Stimulated activated CD4-positive, alpha-beta T cell treated with anti-CD3 and anti-CD28 coated beads, Interleukin-1b, Interleukin-23, amount 100 ng/mL, for 48 hours (primary cell): ENCODE measurements around the gene PCDH19.
"Not testable (repeated sequence)": the region's sequence is repeated elsewhere in the genome, so short reads cannot be mapped to it uniquely, and the experiment has no call there.

Experiments
- DNase-seq: peaks from one replicate; pipeline ENCODE4 v3.0.0-alpha.2; 2020

PCDH19 gene, protein sequence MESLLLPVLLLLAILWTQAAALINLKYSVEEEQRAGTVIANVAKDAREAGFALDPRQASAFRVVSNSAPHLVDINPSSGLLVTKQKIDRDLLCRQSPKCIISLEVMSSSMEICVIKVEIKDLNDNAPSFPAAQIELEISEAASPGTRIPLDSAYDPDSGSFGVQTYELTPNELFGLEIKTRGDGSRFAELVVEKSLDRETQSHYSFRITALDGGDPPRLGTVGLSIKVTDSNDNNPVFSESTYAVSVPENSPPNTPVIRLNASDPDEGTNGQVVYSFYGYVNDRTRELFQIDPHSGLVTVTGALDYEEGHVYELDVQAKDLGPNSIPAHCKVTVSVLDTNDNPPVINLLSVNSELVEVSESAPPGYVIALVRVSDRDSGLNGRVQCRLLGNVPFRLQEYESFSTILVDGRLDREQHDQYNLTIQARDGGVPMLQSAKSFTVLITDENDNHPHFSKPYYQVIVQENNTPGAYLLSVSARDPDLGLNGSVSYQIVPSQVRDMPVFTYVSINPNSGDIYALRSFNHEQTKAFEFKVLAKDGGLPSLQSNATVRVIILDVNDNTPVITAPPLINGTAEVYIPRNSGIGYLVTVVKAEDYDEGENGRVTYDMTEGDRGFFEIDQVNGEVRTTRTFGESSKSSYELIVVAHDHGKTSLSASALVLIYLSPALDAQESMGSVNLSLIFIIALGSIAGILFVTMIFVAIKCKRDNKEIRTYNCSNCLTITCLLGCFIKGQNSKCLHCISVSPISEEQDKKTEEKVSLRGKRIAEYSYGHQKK (N-terminal part only)

DNA sequence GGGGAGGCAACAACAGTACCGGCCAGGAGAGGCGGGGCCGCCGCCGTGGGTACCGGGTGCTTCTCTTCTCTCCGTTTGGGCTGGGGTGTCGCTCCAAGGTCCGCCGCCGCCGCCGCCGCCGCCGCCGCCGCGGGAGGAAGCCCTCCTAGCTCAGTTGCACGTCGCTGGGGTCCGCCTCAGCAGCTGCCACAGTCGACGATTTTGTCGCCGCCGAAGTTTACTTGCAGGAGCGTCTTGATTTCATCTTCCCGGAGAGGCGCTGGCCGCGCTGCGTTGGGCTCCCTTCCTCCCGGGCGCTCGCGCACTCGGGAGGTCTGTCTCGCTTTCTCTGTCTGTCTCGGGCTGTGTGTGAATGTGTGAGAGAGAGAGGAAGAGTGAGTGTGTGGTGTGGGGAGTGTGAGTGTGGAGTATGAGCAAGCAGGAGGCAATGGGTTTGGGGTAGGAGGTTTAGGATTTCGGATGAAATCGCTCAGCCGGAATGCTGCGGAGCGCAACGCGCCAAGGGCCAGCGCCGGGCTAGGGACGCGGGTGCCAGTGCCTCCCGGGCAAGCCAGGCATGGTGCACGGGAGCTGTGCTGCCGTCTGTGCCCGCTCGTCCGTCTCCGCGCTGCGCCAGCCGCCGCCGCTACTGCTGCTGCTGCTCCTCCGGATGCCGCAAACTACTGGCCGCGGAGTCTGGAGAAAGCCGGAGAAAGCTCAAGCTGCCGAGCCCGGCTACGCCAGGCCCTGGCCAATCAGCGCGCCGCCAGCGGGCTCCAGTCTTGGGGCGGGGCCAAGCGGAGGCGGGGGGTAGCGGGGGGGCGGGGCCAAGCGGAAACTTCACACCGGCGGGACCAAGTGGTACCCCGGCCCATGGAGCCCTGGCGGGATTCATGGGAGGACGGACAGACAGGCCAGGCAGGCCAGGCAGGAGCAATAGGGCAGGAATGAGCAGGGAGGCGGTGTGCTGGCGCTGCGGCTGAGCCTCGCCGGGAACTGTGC, at the start of gene PCDH19:
Gene PCDH19 (minus strand): TSS at position 664 of the 981 bp plus-strand sequence. CDS start 1,676 bp downstream, outside the sequence.
- DNase-seq: peak; percentile 53

DNA sequence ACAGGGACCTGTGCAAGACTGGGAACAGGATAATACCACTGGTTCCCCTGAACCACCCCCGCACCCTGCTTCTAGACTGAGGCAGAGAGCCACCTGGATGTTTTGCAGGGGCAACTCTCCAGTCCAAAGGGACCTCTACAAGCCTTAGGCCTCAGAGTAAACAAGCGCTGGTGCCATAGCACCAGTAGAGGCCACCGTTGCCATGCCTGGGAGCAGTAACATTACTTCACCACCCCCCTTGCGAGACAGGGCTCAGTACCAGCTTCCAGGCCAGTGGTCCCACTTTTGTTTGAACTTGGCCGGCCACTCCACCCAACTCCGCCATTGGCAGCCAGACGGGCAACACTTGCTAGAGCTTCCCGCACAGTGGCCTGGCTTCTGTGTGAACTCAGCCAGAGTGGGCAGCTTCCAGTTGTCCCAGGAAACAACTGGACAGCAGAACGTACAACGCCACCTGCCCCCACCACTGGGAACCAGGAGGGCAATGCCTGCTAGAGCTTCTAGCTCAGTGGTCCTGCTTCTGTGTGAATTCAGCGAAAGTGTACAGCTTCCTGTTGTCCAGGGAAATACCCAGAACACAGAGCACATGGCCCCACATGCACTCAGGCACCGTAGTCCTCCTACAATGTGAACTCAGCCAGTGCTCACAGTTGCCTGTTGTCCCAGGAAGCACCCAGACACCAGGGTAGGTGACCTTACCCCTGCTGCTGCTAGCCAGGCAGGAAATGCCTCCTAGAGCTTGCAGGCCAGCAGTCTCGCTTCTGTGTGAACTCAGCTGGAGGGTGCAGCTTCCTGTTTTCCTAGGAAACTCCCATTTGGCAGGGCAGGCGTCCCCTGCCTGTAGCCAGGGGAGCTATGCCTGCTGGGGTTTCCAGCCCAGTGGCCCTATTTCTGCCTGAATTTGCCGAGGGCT, 39.9 kb upstream of the PCDH19 start:
- no peak for DNase-seq

DNA sequence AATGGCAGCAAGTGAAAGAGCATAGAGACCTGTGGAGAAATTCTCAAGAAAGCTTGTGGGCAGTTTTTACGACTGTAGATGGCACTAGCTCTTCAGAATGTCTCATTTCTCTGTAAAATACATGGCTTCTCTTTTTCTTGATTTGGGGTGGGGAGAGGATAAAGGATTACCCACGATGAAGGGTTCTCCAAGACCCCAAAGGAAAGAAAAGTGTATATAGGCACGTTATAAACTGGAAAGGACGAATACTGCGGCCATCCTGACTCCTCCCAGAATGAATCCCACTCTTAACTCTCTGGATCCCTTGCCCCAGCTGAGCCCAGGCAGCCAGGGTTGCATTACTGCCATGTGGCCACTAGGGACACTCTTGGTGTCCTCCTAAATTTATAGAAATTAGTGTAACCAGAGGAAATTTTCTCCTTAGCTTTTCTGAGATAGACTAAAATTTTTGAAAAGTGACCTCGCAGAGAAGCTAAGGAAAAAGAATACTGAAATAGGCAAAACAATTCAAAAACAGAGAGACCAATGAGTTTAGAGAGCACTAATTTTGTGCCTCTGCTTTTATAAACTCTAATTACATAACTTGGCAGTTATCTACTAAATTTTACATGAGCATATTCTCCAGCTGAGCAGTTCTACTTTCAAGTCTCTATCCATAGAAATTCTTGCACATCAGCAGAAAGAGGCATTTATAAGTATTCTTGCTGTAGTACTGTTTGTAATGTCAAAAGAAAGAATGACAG, 37.8 kb upstream of the PCDH19 start:
- no peak for DNase-seq

DNA sequence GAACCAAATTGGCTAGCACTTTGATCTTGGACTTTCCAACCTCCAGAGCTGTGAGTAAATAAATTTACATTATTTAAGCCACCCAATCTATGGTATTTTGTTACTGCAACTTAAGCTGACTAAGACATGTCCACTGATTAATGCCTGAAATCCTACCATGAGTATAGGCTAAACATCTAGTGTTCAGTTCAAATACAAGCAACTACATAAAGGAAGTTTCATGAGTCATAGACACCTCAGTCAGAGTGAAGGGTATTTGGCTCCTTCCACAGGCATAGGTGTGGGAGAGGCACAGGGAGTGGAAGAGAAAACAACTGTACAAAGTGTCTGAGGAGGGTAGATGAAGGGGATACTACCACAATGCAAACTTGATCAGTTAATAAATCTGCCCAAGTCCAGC, 35.5 kb upstream of the PCDH19 start:
- no peak for DNase-seq

DNA sequence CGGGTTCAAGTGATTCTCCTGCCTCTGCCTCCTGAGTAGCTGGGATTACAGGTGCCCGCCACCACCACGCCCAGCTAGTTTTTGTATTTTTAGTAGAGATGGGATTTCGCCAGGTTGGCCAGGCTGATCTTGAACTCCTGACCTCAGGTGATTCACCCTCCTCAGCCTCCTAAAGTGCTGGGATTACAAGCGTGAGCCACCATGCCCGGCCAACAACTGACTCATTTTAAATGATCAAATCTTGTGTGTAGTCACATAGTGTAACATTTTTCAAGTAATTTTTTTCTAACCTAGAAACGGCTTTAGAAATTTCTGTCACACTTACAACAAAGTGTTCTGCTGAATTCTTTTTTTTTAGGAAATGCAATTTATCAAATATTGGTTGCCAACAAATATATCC, 31.2 kb upstream of the PCDH19 start:
- not testable (repeated sequence) for DNase-seq

DNA sequence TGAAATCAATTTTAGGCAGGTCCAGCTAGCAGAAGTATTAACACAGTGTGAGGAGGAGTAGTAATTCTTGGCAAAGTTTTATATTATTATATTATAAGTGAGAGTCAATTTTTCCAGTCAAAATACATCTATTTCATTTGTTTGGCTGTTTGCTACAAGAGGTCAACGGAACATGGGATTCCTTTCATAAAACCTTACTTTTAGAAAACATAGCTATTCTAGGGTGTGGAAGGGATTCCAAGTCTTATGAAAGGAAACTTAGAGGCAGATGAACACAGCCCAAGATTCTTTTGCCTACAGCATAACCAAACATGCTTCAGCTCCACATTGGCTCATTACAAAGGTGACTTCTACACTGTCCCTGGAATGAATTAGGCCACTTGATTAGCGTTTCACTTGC, 29.9 kb upstream of the PCDH19 start:
- no peak for DNase-seq

DNA sequence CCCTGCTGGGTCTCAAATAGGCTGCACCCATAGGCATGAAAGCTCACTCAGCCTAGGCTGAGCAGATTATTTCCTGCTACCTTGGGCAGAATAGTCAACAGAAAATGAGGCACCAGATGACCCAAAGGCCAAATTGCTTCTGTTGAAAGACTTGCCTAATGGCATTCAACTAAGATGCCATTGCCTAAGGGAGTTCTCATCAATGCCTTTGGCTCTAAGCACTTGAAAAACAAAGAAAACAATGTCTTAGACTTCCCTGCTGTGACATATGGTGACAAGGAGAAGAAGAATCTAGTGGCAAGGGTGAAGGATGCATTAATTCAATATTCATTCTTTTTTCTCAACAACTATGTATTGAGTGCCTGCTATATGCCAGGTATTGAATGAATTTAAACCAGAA, 25.7 kb upstream of the PCDH19 start:
- DNase-seq: no peak

DNA sequence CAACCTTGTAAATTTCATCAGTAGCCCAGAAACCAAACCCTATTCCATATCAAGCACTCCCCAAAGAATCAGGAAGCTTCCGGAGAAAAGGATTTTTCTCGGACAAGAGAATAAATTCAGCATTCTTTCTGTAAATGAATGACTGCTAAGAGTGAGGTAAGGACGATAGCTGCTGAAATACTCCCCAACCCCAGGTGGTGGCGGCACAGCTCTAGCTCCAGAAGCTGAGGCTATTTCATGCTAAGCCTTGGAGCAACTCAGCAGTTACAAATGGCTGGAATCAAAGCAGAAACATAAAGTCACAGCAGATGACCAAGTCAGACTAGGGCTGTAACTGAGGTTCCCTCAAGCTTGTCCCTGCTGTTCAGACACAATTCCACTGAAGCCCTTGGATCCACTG, 13.9 kb upstream of the PCDH19 start:
- no peak for DNase-seq

DNA sequence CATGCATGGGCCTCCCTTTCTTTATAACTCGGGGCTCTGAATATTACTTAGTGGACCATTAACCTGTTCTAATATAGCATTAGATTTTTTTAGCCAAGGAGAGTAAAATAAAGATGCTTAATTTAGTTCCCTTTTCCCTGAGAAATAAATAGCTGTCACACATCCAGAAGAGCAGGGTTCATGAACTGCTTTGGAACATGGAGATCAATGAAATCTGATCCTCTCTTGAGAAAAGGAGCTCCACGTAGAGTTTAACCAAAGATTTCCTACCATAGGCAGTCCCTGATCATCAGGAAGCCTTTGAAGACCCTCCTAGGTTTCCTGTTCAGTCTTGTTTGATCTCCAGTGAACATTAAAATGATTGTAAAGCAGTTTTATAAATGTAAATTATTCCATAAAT, 8.5 kb upstream of the PCDH19 start:
- no peak for DNase-seq

DNA sequence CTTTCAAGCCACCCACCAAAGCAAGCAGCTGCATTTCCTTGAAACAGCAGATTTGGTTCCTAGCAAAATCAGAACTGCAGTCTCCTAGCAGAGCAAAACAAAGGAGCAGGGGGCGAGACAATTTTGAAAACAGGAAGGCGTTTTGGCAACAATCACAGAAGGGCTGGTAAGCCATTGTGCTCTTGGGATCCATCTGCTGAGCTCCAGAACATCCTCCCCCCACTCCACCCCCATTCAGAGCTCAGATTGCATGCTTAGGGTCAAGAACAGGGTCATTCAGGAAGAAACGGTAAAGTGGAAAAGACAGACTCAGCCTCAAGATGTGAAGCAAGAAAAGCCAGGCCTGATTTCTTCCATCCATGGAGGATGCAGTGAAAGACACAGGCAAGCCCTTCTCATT, 7.6 kb upstream of the PCDH19 start:
- DNase-seq: no peak

DNA sequence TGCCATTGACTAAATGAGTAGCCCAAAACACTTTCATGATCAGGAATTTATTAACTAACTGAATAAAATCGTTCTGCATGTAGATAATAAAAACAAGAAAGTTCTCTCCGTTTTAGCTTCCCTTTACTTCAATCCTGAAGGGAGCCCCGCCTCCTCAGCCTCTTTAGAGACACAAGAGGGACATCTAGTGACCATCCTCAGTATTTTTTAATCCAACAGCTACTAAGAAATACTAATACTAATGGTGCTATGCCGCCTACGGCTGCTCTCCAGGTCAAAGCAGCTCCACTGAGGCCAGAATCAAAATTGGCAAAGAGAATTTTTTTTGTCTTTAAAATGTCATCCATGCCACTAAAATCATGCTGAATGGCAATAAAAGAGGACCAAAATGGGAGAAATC, 3.2 kb upstream of the PCDH19 start:
- DNase-seq: no peak

DNA sequence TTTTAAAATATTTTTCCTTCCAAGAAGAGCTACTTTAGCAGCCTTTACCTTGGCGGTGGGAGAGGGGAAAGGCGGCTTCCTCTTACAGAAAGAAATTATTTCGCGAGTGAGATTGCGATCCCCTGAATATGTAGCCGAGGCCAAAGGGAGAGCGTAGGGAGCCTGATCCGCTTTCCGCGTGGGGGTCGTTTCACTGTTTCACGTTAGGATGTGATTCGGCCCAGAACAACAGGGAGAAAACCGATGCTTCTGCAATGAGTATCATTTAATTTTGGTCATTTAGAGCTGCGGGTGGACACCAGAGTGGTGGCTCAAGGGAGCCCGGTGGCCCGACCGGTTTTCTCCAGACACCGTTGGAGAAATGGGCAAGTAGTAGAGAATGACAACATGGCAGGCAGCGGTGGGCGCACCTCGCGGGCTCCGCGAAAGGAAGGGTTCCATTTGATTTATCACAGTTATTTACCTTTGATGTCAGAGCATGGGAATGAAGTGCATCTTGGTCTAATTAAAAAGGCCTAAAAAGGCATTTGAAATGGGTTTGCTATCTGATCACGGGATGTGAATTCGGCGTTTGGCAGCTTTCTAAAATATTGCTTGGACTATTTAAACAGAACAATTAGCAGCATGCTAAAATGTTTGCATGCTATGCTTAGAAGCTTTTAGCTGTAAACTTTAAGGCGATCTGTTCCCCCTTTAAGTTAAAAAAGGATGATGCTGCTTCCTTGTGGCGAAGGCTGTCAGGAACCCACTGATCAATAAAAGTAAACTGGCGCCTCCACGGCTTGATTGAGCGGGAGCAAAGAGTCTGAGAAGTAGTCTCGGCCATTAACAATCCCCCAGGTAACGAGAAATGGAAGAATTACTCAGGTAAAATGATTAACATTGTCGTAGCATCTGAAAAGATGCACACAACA, 2.0 kb upstream of the PCDH19 start:
- no peak for DNase-seq

DNA sequence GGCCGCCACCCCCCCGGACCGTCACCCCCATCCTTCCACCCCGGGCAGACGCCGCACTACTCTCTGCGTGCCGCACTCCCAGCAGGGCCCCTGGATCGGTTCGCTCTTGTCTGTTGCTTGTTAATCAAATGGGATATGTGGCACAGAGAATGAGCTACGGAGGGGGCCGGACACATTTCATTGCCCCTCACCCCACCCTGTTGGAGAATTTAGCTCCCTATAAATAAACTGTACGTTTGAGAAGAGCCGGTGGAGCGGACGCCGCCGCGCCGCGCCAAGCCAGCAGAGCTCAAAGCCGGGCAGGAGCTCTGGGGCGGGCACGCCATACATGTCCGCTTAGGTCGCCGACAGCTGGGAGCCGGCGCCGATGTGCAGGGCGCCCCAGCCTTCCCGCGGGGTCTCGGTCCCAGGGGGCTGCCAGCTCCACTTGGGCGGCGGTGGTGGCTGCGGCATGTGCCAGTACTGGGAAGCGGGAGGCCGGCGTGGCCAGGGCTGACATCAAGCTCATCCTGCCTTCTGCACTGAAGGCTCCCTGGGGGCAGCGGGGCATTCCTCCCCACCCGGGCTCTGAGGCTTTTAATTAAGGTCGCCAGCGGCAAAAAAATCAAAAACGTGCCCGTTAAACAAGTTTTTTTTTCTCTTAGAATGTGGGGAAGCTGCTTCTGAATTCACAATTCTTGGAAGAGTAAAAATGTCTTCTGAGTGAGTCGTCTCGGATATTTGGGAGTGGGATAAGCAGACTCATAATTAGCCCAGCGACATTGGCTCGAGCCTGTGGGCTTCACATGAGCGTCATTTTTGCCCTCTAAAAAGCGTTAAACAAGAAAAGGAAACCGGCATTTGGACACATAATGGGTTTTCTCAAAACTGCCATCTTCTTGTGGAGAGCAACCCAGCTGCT, 1.1 kb upstream of the PCDH19 start:
- no peak for DNase-seq

DNA sequence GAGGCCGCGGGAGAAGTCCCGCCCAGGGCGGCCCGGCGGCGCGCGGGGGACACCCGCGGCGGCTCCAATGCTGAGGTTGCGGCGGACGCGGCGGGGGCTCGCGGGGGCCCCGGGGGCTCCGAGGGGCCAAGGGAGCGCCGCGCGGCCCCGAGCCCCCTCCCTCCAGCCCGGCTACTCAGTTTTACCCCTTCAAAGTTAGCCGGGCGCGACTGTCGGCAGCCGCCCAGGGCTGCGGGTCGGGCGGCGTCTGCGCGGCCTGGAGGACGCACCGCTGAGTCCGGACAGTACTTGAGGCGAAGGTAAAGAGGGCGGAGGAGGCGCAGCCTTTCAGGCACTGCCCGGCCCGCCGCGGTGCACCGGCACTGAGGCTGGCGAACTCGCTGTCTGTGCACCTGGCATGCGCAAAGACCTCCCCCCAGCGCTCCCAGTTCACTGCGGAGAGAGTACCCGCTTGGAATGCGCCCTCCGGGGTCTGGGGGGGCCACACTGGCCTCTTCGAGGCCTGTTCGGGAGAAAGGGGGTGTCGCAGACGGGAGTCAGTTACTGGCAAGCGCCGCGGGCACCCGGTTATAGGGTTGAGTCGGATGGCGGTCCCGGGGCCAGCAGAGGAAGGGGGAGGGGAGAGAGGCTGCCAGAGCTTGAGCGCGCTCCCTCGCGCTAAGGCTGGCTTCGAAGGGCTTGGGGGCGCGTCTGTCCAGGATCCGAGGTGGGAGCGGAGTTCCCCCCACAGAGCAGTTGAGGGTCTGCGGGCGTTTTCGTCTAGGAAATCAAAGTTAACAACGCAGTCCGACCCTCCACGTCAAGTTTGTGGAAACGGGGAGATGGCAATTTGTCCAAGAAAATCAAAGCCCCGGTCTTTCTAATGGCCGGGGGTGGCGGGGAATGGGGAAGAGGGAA, 1.1 kb downstream of the PCDH19 start:
- DNase-seq: no peak

DNA sequence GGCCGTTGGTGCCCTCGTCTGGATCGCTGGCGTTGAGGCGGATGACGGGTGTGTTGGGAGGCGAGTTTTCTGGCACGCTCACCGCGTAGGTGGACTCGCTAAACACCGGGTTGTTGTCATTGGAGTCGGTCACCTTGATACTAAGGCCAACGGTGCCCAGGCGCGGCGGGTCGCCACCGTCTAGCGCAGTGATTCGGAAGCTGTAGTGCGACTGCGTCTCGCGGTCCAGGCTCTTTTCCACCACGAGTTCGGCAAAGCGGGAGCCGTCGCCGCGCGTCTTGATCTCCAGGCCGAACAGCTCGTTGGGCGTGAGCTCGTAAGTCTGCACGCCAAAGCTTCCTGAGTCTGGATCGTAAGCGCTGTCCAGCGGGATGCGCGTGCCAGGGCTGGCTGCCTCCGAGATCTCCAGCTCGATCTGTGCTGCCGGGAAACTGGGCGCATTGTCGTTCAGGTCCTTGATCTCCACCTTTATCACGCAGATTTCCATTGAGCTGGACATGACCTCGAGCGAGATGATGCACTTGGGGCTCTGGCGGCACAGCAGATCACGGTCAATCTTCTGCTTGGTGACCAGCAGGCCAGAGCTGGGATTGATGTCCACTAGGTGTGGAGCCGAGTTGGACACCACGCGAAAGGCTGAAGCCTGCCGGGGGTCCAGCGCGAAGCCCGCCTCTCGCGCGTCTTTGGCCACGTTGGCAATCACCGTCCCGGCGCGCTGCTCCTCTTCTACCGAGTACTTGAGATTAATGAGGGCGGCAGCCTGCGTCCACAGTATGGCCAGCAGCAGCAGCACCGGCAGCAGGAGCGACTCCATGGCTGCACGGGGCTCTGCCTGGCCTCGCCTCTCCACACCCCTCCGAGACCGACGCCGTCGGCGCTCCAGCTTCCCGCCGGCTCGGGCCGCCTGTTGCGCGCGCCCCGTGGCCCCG, 2.0 kb downstream of the PCDH19 start:
- no peak for DNase-seq

DNA sequence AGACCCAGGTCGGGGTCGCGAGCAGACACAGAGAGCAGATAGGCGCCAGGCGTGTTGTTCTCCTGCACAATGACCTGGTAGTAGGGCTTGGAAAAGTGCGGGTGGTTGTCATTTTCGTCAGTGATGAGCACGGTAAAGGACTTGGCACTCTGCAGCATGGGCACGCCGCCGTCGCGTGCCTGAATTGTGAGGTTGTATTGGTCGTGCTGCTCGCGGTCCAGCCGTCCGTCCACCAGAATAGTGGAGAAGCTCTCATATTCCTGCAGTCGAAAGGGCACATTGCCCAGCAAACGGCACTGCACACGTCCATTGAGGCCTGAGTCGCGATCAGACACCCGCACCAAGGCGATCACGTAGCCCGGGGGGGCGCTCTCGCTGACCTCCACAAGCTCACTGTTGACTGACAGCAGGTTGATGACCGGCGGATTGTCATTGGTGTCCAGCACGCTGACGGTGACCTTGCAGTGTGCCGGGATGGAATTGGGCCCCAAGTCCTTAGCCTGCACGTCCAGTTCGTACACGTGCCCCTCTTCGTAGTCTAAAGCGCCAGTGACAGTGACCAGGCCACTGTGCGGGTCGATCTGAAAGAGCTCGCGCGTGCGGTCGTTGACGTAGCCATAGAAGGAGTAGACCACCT, 2.8 kb downstream of the PCDH19 start:
- DNase-seq: no peak
